PC-3 (cell line): Measurements from ENCODE around the gene SAMD8. TPM values are rescaled to one million over a fixed set of nuclear protein-coding genes. Genes with fewer than 3 reads are reported as not detected.

Experiments
- ATAC-seq: fragments of 200-7000 bp; cut with Tn5 transposase; 2 replicates; pipeline ENCODE4 v1.9.1; 2020; ENCODE audit warnings: mild to moderate bottlenecking, moderate library complexity
- BruUV-seq: library from RNA; stranded (reverse); fragments of 400-500 nt; replicated peaks from 2 replicates; lab custom pipeline; 2021; lab: Mats Ljungman, UMichigan
- CTCF ChIA-PET: fragments of 300-600 bp; sonication (Branson Sonifier 250); formaldehyde crosslinking; loops from one replicate; lab custom pipeline; 2022; ENCODE audit warnings: antibody characterized with exemption; lab: Charles Lee
- POLR2A ChIA-PET: fragments of 300-600 bp; sonication (Branson Sonifier 250); formaldehyde crosslinking; loops from one replicate; lab custom pipeline; 2022; ENCODE audit warnings: antibody characterized with exemption; ENCODE audit not compliant: unreplicated experiment; lab: Charles Lee
- DNase-seq: peaks from one replicate; pipeline ENCODE4 v3.0.0-alpha.2; 2015
- H2AFZ ChIP-seq: fragments of 300-600 bp; sonication (generic); 2 replicates; pipeline ENCODE4 v1.6.0; 2016; ENCODE audit warnings: antibody characterized with exemption, low read length
- H3F3A ChIP-seq: fragments of 300-600 bp; sonication (generic); one replicate; pipeline ENCODE4 v1.6.0; 2017; ENCODE audit warnings: antibody characterized with exemption, low read length, control low read depth, mild to moderate bottlenecking; ENCODE audit not compliant: unreplicated experiment
- H3K27ac ChIP-seq: fragments of 300-600 bp; sonication (generic); 2 replicates; pipeline ENCODE4 v1.5.1; 2016; ENCODE audit warnings: mild to moderate bottlenecking, low read length
- H3K27me3 ChIP-seq: fragments of 300-600 bp; sonication (generic); 2 replicates; pipeline ENCODE4 v1.6.1; 2016; ENCODE audit warnings: low read length, mixed read lengths
- H3K36me3 ChIP-seq: fragments of 300-600 bp; sonication (generic); 2 replicates; pipeline ENCODE4 v1.6.1; 2016; ENCODE audit warnings: low read depth, mixed run types, low read length, mixed read lengths
- H3K4me1 ChIP-seq: fragments of 300-600 bp; sonication (generic); 2 replicates; pipeline ENCODE4 v1.5.1; 2016; ENCODE audit warnings: low read length; ENCODE audit not compliant: insufficient read depth
- H3K4me2 ChIP-seq: fragments of 300-600 bp; sonication (generic); 2 replicates; pipeline ENCODE4 v1.6.0; 2016; ENCODE audit warnings: low read length
- H3K4me3 ChIP-seq: fragments of 300-600 bp; sonication (generic); 2 replicates; pipeline ENCODE4 v1.5.1; 2016; ENCODE audit warnings: mild to moderate bottlenecking, low read length, mixed read lengths
- H3K79me2 ChIP-seq: fragments of 300-600 bp; sonication (generic); 2 replicates; pipeline ENCODE4 v1.6.1; 2017; ENCODE audit warnings: low read length, mixed read lengths
- H3K9ac ChIP-seq: fragments of 300-600 bp; sonication (generic); 2 replicates; pipeline ENCODE4 v1.6.0; 2016; ENCODE audit warnings: mild to moderate bottlenecking, low read length
- H3K9me2 ChIP-seq: fragments of 300-600 bp; sonication (generic); replicated peaks from 2 replicates; pipeline ENCODE4 v1.6.1; 2016; ENCODE audit warnings: mixed run types, low read length, mixed read lengths
- H3K9me3 ChIP-seq: fragments of 300-600 bp; sonication (generic); 2 replicates; pipeline ENCODE4 v1.6.1; 2016; ENCODE audit warnings: low read length, mixed read lengths
- H4K20me1 ChIP-seq: fragments of 300-600 bp; sonication (generic); 2 replicates; pipeline ENCODE4 v1.6.1; 2016; ENCODE audit warnings: low read length, mixed read lengths
- CTCF ChIP-seq: fragments of 300-600 bp; sonication (generic); conservative IDR thresholded peaks from 2 replicates; pipeline ENCODE4 v1.5.1; 2017; ENCODE audit warnings: antibody characterized with exemption, low read depth, mild to moderate bottlenecking, low read length
- EZH2 ChIP-seq: fragments of 300-600 bp; sonication (generic); IDR thresholded peaks from one replicate; pipeline ENCODE4 v1.6.1; 2017; ENCODE audit warnings: antibody characterized with exemption, mild to moderate bottlenecking, low read length; ENCODE audit not compliant: unreplicated experiment
- EZH2phosphoT487 ChIP-seq: fragments of 300-600 bp; sonication (generic); IDR thresholded peaks from 2 replicates; pipeline ENCODE4 v1.6.1; 2018; ENCODE audit warnings: mild to moderate bottlenecking, antibody characterized with exemption, low read length, borderline replicate concordance
- intact Hi-C: fragments of 100-400 bp; cut with micrococcal nuclease; formaldehyde crosslinking; loops from 2 replicates; pipeline ENCODE4 v1.9.0; 2023
- total RNA-seq: library from RNA; depleted of rRNA; stranded (reverse); fragments of >200 nt; gene quantifications from 2 replicates; pipeline ENCODE4 v1.2.3, GENCODE V29; 2014

Gene SAMD8
- total RNA-seq, 1 experiment from 2014 or later = 47.4 TPM

GRCh38 chr10:75140246-75140645, 28.8 kb downstream of the SAMD8 start:
- Histone ChIP-seq H3K9ac (no peak overlapping the region), H3F3A (peaks cover 20% of the 10 kb centered on the region), H3K9me3 (no peaks in the 10 kb centered on the region), H4K20me1 (peaks cover 9% of the 10 kb centered on the region; the same call in 1 of the 2 replicates), H3K9me2 (no peaks in the 10 kb centered on the region), H3K4me1 (peaks cover 44% of the 10 kb centered on the region), H3K4me2 (no peak overlapping the region), H2AFZ (no peak overlapping the region), H3K4me3 (no peak overlapping the region), H3K79me2 (peaks cover 63% of the 10 kb centered on the region), H3K36me3 (no peaks in the 10 kb centered on the region), H3K27me3 (no peaks in the 10 kb centered on the region), H3K27ac (no peak overlapping the region)
- ATAC-seq (no peak), DNase-seq (no peak)
- intact Hi-C loops = no loop called here
- CTCF ChIA-PET = no interaction called here
- TF ChIP-seq CTCF (no peak), EZH2 (no peak), EZH2phosphoT487 (no peak)
- POLR2A ChIA-PET = no interaction called here
- BruUV-seq = no TSS peak

- Histone ChIP-seq H3F3A (peaks cover 6% of the 10 kb centered on the region), H3K4me3 (no peak overlapping the region), H3K27me3 (no peaks in the 10 kb centered on the region), H3K9me3 (no peaks in the 10 kb centered on the region), H3K27ac (peak overlapping the region; percentile 34; the same call in 1 of the 2 replicates), H3K36me3 (no peaks in the 10 kb centered on the region), H3K4me2 (no peak overlapping the region), H2AFZ (no peak overlapping the region), H4K20me1 (no peaks in the 10 kb centered on the region), H3K9ac (no peak overlapping the region), H3K79me2 (peaks cover 71% of the 10 kb centered on the region), H3K4me1 (peaks cover 20% of the 10 kb centered on the region), H3K9me2 (no peaks in the 10 kb centered on the region)
- intact Hi-C loops = no loop called here
- no peak for TF ChIP-seq EZH2phosphoT487
- no peak for TF ChIP-seq CTCF
- no peak for TF ChIP-seq EZH2
- CTCF ChIA-PET = interaction anchor here (0.5 to 0.6 kb wide), 2 partner anchors 48 to 439 kb away, joined by 4 to 12 read pairs; no protein-coding TSS in a partner anchor
- POLR2A ChIA-PET = interaction anchor here (0.6 kb wide), 1 partner anchor 41 kb away, joined by 6 read pairs; no protein-coding TSS in a partner anchor
- DNase-seq = no peak
- no peak for ATAC-seq
- BruUV-seq = no TSS peak
Measured at GRCh38 chr10:75143353-75143752, 31.9 kb downstream of the SAMD8 start.

GRCh38 chr10:75145590-75145989, 34.1 kb downstream of the SAMD8 start:
- H2AFZ ChIP-seq = no peak overlapping the region
- ChIA-PET POLR2A (no interaction called here), CTCF (no interaction called here)
- no peak overlapping the region for H3K4me3 ChIP-seq
- no peak overlapping the region for H3K4me2 ChIP-seq
- H4K20me1 ChIP-seq = no peaks in the 10 kb centered on the region
- H3K9ac ChIP-seq = no peak overlapping the region
- intact Hi-C loops = no loop called here
- ATAC-seq = no peak
- DNase-seq = no peak
- BruUV-seq = no TSS peak
- H3F3A ChIP-seq = peaks cover 6% of the 10 kb centered on the region
- H3K9me3 ChIP-seq = no peaks in the 10 kb centered on the region
- TF ChIP-seq EZH2phosphoT487 = no peak
- no peak for TF ChIP-seq EZH2
- no peak for TF ChIP-seq CTCF
- peaks cover 16% of the 10 kb centered on the region for H3K4me1 ChIP-seq
- peaks cover 3% of the 10 kb centered on the region; the same call in 1 of the 2 replicates for H3K36me3 ChIP-seq
- H3K27me3 ChIP-seq = no peaks in the 10 kb centered on the region
- peaks cover 59% of the 10 kb centered on the region for H3K79me2 ChIP-seq
- H3K27ac ChIP-seq = no peak overlapping the region
- H3K9me2 ChIP-seq = no peaks in the 10 kb centered on the region
